ENCODE results near the gene FBXL13.
A peak's percentile ranks its signal among the peaks of the same experiment; 100 is the strongest.
"Not testable (repeated sequence)": the region's sequence is repeated elsewhere in the genome, so short reads cannot be mapped to it uniquely, and the experiment has no call there.

The FBXL13 gene

DNA sequence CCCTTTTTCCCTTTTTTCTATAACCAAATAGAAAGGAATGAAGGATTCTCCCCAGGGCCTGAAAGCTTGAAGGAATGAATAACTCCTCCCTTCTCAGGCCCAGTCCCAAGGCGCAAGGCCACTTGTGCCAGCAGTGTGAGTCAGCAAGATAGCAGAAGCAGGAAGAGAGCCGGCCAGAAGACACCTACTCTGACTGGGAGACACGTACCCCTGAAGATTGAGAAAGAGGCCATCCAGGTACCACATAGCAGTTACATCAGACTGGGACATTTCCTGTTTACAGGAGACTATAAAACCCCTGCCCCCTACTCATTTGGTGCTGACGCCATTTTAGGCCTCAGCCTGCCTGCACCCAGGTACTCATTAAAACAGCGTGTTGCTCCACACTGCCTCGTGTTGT lies 96.3 kb downstream of the FBXL13 start:
- no peak overlapping the region for H3K4me3 ChIP-seq (ENCODE audit: low read length)
- no peak for DNase-seq (ENCODE audit: low read depth)
- TF ChIP-seq, protein P1, sequence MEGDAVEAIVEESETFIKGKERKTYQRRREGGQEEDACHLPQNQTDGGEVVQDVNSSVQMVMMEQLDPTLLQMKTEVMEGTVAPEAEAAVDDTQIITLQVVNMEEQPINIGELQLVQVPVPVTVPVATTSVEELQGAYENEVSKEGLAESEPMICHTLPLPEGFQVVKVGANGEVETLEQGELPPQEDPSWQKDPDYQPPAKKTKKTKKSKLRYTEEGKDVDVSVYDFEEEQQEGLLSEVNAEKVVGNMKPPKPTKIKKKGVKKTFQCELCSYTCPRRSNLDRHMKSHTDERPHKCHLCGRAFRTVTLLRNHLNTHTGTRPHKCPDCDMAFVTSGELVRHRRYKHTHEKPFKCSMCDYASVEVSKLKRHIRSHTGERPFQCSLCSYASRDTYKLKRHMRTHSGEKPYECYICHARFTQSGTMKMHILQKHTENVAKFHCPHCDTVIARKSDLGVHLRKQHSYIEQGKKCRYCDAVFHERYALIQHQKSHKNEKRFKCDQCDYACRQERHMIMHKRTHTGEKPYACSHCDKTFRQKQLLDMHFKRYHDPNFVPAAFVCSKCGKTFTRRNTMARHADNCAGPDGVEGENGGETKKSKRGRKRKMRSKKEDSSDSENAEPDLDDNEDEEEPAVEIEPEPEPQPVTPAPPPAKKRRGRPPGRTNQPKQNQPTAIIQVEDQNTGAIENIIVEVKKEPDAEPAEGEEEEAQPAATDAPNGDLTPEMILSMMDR (conservative IDR thresholded peaks at IDR 0.05; ENCODE audit: low read depth, low read length) = no peak

DNA sequence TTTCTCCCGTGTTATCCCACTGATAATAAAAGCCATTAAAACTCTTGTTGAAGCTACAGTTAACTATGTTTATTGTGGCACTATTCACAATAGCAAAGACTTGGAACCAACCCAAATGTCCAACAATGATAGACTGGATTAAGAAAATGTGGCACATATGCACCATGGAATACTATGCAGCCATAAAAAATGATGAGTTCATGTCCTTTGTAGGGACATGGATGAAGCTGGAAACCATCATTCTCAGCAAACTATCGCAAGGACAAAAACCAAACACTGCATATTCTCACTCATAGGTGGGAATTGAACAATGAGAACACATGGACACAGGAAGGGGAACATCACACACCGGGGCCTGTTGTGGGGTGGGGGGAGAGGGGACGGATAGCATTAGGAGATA lies 97.0 kb downstream of the FBXL13 start:
- H3K4me3 ChIP-seq (ENCODE audit: low read length); DNase-seq (ENCODE audit: low read depth): not testable (repeated sequence)

DNA sequence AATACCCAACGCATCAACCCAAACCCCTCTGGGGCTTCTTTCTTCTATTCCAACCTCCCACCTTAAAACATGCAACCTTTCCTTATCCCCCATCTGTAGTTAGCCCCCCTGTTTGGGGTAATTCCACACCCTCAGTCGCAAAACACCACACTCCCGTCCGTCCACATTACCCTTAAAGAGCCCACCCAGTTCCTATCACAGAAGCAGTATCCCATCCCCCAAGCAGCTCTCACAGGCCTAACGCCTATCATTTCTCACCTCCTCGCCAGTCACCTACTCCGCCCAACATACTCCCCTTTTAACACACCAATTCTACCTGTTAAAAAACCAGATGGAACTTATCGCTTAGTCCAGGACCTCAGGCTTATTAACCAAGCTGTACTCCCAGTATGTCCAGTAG lies 98.1 kb downstream of the FBXL13 start:
- H3K4me3 ChIP-seq (ENCODE audit: low read length) = no peak overlapping the region
- TF ChIP-seq, protein P1 (conservative IDR thresholded peaks at IDR 0.05; ENCODE audit: low read depth, low read length) = no peak
- no peak for DNase-seq (ENCODE audit: low read depth)

GRCh38 chr7:102975854-102976253 lies 98.7 kb downstream of the FBXL13 start:
- TF ChIP-seq, protein P1 (conservative IDR thresholded peaks at IDR 0.05; ENCODE audit: low read depth, low read length) = no peak
- H3K4me3 ChIP-seq (ENCODE audit: low read length) = no peak overlapping the region
- no peak for DNase-seq (ENCODE audit: low read depth)

GRCh38 chr7:102974366-102975236 lies 100.0 kb downstream of the FBXL13 start:
- H3K4me3 ChIP-seq (ENCODE audit: low read length) = no peak overlapping the region
- TF ChIP-seq, protein P1 (conservative IDR thresholded peaks at IDR 0.05; ENCODE audit: low read depth, low read length) = peak; percentile 24
- no peak for DNase-seq (ENCODE audit: low read depth)

- no peak for DNase-seq (ENCODE audit: low read depth)
- TF ChIP-seq, protein P1 (conservative IDR thresholded peaks at IDR 0.05; ENCODE audit: low read depth, low read length) = no peak
- H3K4me3 ChIP-seq (ENCODE audit: low read length) = no peak overlapping the region
These were observed 101.3 kb downstream of the FBXL13 start for GRCh38 chr7:102973096-102973802.

DNA sequence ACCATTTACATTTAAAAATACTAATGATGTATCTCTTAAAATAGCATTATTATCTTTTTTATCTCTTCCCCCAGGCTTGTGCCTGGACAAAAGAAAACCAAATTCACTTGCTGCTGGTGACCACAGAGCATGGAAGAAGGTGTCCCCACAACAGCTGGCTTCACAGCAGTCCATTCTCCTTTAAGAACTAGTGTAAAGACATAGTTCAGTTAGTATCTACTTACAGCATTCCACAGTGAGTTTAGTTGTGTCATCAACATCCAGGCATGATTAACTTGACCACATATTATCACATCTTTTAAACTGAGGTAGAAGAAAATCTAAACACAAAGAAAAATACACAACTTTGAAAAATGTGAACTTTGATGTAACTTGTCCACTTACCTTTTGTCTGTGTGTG lies 106.8 kb downstream of the FBXL13 start:
- no peak for DNase-seq (ENCODE audit: low read depth)
- TF ChIP-seq, protein P1 (conservative IDR thresholded peaks at IDR 0.05; ENCODE audit: low read depth, low read length) = no peak

More for the DNA sequence above, 106.8 kb downstream of the FBXL13 start:
- no peak overlapping the region for H3K4me3 ChIP-seq (ENCODE audit: low read length)

Data from retinal pigment epithelial cell (primary cell).